GM19328 (cell line): ENCODE results near the gene ZNF525.
"Not testable (repeated sequence)": the region's sequence is repeated elsewhere in the genome, so short reads cannot be mapped to it uniquely, and the experiment has no call there.

ENCODE experiments used
- ATAC-seq: cut with Tn5 transposase; IDR thresholded peaks from one replicate; pipeline ENCODE4 v1.9.1; 2021; ENCODE audit warnings: mild to moderate bottlenecking, moderate library complexity; ENCODE audit not compliant: unreplicated experiment

Gene ZNF525

GRCh38 chr19:53365134-53365898 is at the start of gene ZNF525:
TSS of gene ZNF525 (plus strand) at chr19:53365705. CDS start at chr19:53372282, 6,577 bp downstream.
- ATAC-seq, result peak; percentile 94

GRCh38 chr19:53328967-53329366 is 36.5 kb upstream of the ZNF525 start:
- ATAC-seq, result no peak

GRCh38 chr19:53332484-53332883 is 33.0 kb upstream of the ZNF525 start:
- no peak for ATAC-seq

- no peak for ATAC-seq
These were observed 32.4 kb upstream of the ZNF525 start for GRCh38 chr19:53333066-53333462.

GRCh38 chr19:53333463-53334449 is 31.7 kb upstream of the ZNF525 start, which contains the start of gene ZNF845:
TSS of gene ZNF845 (plus strand) at chr19:53333749. CDS start at chr19:53341308, 7,559 bp downstream.
- ATAC-seq, result peak; percentile 97

GRCh38 chr19:53344403-53344802 is 21.1 kb upstream of the ZNF525 start:
- not testable (repeated sequence) for ATAC-seq

- no peak for ATAC-seq
These were observed 9.8 kb upstream of the ZNF525 start for GRCh38 chr19:53355739-53356138.

- ATAC-seq, result no peak
These were observed 7.5 kb upstream of the ZNF525 start for GRCh38 chr19:53357821-53358581.

- not testable (repeated sequence) for ATAC-seq
These were observed 5.4 kb upstream of the ZNF525 start for GRCh38 chr19:53360056-53360455.

GRCh38 chr19:53365899-53366493 is 491 bp downstream of the ZNF525 start:
- peak; percentile 44 for ATAC-seq

GRCh38 chr19:53372196-53372595 is 6.7 kb downstream of the ZNF525 start:
- ATAC-seq, result no peak

GRCh38 chr19:53374288-53374687 is 8.8 kb downstream of the ZNF525 start:
- no peak for ATAC-seq

- no peak for ATAC-seq
These were observed 9.2 kb downstream of the ZNF525 start for GRCh38 chr19:53374743-53375142.

GRCh38 chr19:53381376-53381775 is 15.9 kb downstream of the ZNF525 start:
- ATAC-seq, result no peak

- ATAC-seq, result no peak
These were observed 22.7 kb downstream of the ZNF525 start for GRCh38 chr19:53388168-53388567.

GRCh38 chr19:53388904-53389303 is 23.4 kb downstream of the ZNF525 start:
- no peak for ATAC-seq

GRCh38 chr19:53389571-53389970 is 24.1 kb downstream of the ZNF525 start:
- no peak for ATAC-seq

- ATAC-seq, result no peak
These were observed 24.5 kb downstream of the ZNF525 start for GRCh38 chr19:53389978-53390377.

- ATAC-seq, result no peak
These were observed 29.0 kb downstream of the ZNF525 start for GRCh38 chr19:53394522-53394973.
